ENCODE results near the gene TRIP10.
A peak's percentile ranks its signal among the peaks of the same experiment; 100 is the strongest.

Gene TRIP10

DNA sequence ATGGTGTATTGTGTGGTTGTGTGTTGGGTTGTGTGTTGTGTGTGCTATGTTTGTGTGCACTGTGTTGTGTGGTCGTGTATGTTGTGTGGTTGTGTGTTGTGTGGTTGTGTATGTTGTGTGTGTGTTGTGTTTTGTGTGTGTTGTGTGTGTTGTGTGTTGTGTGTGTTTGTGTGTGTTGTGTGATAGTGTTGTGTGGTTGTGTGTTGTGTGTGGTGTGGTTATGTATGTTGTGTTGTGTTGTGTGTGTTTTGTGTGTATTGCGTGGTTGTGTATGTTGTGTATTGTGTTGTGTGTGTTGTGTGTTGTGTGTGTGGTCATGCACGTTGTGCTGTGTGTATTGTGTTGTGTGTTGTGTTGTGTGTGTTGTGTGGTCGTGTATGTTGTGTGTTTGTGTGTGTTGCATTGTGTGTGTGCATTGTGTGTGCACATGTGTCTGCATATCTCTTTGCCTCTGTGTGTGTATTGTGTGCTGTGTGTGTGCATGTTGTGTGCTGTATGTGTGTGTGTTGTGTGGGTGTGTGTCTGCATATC is 22.0 kb upstream of the TRIP10 start:
- TF ChIP-seq POLR2A (IDR thresholded peaks at IDR 0.05; ENCODE audit: low read depth, low read length) (no peak), POU2F2 (IDR thresholded peaks at IDR 0.05; ENCODE audit: low read depth, low read length) (no peak), TAF1 (IDR thresholded peaks at IDR 0.05; ENCODE audit: low read depth, low read length) (no peak), SPI1 (IDR thresholded peaks at IDR 0.05; ENCODE audit: low read depth, low read length) (no peak), POLR2AphosphoS5 (IDR thresholded peaks at IDR 0.05; ENCODE audit: low read depth, low read length) (no peak), PAX5 (IDR thresholded peaks at IDR 0.05; ENCODE audit: insufficient read depth, low read length, severe bottlenecking) (no peak)
- no peak for DNase-seq (ENCODE audit: insufficient read length, low spot score)
- peak; percentile 98 for FAIRE-seq

DNA sequence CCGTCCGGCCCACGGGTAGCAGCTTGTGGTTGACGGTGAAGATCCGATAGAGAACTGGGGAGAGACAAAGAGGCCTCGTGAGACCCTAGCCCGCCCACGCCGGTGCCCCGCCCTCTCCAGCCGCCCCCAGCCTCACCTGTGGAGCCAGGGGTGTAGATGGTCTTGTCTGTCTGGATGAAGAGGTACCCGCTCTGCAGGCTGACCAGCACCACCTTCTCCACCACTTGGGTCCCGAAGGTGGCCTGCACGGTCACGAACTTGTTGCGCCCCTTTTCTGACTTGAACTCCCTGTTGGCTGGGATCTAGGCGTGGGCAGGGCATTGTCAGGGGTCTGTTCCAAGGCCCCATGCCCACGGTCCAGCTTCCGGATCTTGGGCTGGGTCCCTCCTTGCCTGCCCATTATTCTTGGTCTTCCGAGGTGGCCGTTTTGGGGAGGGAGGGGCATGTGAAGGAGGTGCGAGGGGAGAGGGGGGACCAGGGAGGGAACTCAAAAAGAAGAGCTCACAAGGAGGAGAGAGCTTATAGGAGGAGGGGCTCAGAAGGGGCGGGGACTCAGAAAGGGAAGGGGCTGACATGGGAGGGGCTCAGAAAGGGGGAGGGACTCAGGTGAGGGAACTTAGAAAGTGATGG is 21.3 kb upstream of the TRIP10 start:
- no peak for TF ChIP-seq PAX5 (IDR thresholded peaks at IDR 0.05; ENCODE audit: insufficient read depth, low read length, severe bottlenecking)
- DNase-seq (ENCODE audit: insufficient read length, low spot score), result no peak
- no peak for FAIRE-seq

DNA sequence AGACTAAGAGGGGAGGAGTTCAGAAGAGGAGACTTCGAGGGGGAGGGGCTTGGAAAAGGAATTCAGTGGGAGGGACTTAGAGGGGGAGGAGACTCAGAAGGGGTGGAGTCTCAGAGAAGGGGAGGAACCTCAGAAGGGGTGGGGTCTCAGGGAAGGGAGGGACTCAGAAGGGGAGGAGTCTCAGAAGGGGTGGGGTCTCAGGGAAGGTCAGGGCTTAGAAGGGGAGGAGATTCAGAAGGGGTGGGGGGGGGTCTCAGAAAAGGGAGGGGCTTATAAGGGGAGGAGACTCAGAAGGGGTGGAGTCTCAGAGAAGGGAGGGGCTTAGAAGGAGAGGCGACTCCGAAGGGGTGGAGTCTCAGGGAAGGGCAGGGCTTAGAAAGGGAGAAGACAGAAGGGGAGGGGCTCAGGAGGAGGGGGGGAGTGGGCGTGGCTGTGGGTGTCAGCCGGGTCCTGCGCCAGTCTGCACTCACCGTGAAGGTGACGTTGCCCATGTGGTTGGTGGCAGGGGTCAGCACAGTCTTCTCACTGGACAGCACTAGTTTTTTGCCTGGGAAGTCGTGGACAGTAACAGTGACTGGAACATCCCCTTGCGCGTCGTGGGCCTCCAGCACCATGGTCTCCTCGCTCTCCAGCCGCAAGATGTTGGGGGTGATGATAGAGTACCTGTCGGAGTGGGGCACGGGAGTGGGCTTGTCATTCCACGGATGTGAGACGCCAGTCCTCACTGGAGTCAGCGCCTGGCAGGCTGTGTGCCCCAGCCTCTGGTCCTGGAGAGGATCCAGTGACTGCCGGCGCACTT is 20.5 kb upstream of the TRIP10 start:
- no peak for FAIRE-seq
- TF ChIP-seq TAF1 (IDR thresholded peaks at IDR 0.05; ENCODE audit: low read depth, low read length) (no peak), PAX5 (IDR thresholded peaks at IDR 0.05; ENCODE audit: insufficient read depth, low read length, severe bottlenecking) (no peak), POU2F2 (IDR thresholded peaks at IDR 0.05; ENCODE audit: low read depth, low read length) (0 out of 2 replicates have a peak, but pooled peaks have one; percentile 22)
- DNase-seq (ENCODE audit: insufficient read length, low spot score), result no peak

DNA sequence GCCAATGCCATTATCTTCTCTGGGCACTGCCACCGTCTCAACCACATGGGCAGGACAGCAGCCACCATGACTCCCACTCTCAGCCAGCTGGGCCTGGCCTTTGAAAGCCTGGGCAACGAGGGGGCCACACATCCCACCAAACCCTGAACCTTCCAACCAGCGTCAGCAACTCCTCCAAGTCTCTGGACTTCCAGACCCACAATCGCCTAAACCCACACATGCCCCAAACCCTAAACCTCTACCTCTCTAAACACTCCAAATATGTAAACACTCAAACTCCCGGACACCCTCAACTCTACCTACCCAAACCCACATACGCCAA is 20.0 kb upstream of the TRIP10 start:
- DNase-seq (ENCODE audit: insufficient read length, low spot score), result no peak
- no peak for FAIRE-seq
- no peak for TF ChIP-seq SPI1 (IDR thresholded peaks at IDR 0.05; ENCODE audit: low read depth, low read length)
- no peak for TF ChIP-seq POLR2AphosphoS5 (IDR thresholded peaks at IDR 0.05; ENCODE audit: low read depth, low read length)
- no peak for TF ChIP-seq POU2F2 (IDR thresholded peaks at IDR 0.05; ENCODE audit: low read depth, low read length)

DNA sequence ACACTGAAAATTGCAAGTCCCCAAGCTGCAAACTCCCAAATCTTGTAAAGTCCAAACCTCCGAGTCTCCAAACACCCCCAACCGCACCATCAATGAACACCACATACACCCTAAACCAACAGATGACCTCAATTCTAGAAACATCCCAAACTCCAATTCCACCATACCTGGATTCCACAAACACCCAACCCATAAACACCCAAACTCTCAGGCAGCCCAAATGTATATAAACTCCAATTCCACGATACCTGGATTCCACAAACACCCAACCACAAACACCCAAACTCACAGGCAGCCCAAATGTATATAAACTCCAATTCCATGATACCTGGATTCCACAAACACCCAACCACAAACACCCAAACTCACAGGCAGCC is 19.5 kb upstream of the TRIP10 start:
- no peak for FAIRE-seq

DNA sequence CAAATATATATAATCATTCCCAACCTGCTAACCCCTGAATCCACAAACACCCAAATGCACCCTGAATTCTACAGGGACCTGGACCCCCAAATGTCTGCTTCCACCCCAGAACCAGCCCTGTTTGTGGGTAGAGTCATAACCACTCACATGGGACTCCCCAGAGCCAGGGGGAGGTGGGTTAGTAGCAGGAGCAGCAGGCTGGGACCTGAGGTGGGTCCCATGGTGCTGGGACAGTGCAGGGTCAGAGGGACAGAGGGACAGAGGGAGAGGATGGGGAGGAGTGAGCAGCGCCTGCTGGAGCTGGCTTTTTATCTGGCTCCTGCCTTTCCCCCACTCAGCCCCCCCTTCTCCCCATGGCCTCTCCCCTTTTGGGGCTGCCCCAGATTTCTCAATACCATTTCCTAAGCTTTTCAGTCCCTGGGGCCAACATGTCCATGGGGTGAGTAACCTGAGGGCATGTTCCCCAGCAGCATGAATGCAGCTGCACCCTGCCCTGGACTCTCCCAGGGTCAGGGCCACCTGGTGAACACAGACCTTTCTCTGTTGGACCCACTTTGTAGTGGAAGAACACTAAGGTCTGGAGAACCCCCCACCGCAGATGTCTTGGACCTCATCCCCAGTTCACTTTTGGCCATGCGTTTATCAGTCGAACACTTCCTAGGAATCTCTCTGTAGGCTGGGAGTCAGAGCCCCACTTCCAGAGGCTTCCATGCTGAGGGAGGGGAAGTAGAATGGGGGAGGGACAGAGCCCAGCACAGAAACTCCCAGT is 18.9 kb upstream of the TRIP10 start, which contains the start of gene C3:
TSS of gene C3 (minus strand) at position 282 of the 769 bp plus-strand sequence. CDS start at position 221, 61 bp downstream.
- TF ChIP-seq POU2F2 (IDR thresholded peaks at IDR 0.05; ENCODE audit: low read depth, low read length) (no peak), TAF1 (IDR thresholded peaks at IDR 0.05; ENCODE audit: low read depth, low read length) (no peak), POLR2A (IDR thresholded peaks at IDR 0.05; ENCODE audit: low read depth, low read length) (no peak), PAX5 (IDR thresholded peaks at IDR 0.05; ENCODE audit: insufficient read depth, low read length, severe bottlenecking) (no peak), POLR2AphosphoS5 (IDR thresholded peaks at IDR 0.05; ENCODE audit: low read depth, low read length) (no peak), SPI1 (IDR thresholded peaks at IDR 0.05; ENCODE audit: low read depth, low read length) (no peak)
- FAIRE-seq, result no peak
- DNase-seq (ENCODE audit: insufficient read length, low spot score), result no peak

More for the DNA sequence above, 19.5 kb upstream of the TRIP10 start:
- DNase-seq (ENCODE audit: insufficient read length, low spot score), result no peak
- no peak for TF ChIP-seq POU2F2 (IDR thresholded peaks at IDR 0.05; ENCODE audit: low read depth, low read length)
- no peak for TF ChIP-seq PAX5 (IDR thresholded peaks at IDR 0.05; ENCODE audit: insufficient read depth, low read length, severe bottlenecking)
- TF ChIP-seq POLR2A (IDR thresholded peaks at IDR 0.05; ENCODE audit: low read depth, low read length), result no peak
- no peak for TF ChIP-seq TAF1 (IDR thresholded peaks at IDR 0.05; ENCODE audit: low read depth, low read length)
- TF ChIP-seq SPI1 (IDR thresholded peaks at IDR 0.05; ENCODE audit: low read depth, low read length), result no peak
- TF ChIP-seq POLR2AphosphoS5 (IDR thresholded peaks at IDR 0.05; ENCODE audit: low read depth, low read length), result no peak

DNA sequence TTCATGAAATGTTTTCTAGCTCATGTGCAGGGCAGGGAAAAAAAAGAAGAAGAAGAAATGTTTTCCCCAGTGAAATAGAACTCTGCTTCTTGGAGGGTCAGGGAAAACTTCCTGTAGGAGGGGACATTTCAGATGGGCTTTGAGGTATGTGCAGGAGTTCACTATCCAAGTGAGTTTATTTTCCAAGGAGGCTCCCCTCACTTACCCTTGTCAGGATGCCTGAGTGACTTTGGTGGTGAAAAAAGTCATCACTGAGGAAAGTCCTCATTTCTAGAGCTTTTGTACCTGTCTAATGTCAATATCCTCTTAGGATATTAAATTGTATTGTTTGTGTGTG is 18.4 kb upstream of the TRIP10 start:
- no peak for DNase-seq (ENCODE audit: insufficient read length, low spot score)
- TF ChIP-seq POU2F2 (IDR thresholded peaks at IDR 0.05; ENCODE audit: low read depth, low read length) (no peak), PAX5 (IDR thresholded peaks at IDR 0.05; ENCODE audit: insufficient read depth, low read length, severe bottlenecking) (no peak), POLR2AphosphoS5 (IDR thresholded peaks at IDR 0.05; ENCODE audit: low read depth, low read length) (no peak), TAF1 (IDR thresholded peaks at IDR 0.05; ENCODE audit: low read depth, low read length) (no peak), POLR2A (IDR thresholded peaks at IDR 0.05; ENCODE audit: low read depth, low read length) (no peak), SPI1 (IDR thresholded peaks at IDR 0.05; ENCODE audit: low read depth, low read length) (no peak)
- FAIRE-seq, result no peak

DNA sequence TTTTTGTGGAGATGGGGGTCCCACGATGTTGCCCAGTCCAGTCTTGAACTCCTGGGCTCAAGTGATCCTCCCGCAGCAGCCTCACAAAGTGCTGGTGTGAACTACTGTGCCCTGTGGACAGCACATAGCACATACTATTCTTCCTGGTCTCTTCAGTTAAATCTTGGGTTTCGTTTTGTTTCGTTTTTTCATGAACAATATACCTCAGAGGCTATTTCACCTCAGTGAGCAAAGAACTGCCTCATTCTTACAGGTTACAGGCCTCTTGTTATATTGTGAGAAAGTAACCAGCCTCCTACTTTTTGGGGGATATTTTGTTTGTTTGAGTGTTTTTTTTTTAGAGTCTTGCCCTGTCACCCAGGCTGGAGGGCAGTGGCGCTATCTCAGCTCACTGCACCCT is 17.7 kb upstream of the TRIP10 start:
- DNase-seq (ENCODE audit: insufficient read length, low spot score) (no peak), FAIRE-seq (peak; percentile 76)
- TF ChIP-seq POLR2AphosphoS5 (IDR thresholded peaks at IDR 0.05; ENCODE audit: low read depth, low read length) (no peak), SPI1 (IDR thresholded peaks at IDR 0.05; ENCODE audit: low read depth, low read length) (peak; percentile 31; the same call in 1 of the 2 replicates)

DNA sequence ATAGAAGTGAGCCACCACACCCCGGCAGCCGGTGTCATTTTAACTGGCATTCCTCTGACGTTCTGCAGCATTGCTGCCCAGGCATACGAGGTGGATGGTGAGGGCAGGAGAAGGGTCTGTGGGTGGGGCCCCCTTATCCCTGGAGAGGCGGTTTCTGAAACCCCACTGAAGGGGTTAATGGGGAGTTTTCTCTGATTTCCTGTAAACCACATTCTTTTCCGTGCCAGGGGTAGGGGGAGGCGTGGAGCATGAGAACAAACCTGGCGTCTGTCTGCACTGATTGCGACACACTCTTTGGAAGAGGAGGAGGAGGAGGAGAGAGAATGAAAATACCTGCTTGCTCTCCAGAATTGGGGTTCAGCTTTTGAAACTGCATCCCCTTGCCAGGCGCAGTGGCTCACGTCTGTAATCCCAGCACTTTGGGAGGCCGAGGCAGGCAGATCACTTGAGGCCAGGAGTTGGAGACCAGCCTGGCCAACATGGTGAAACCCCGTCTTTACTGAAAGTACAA is 16.3 kb upstream of the TRIP10 start:
- FAIRE-seq, result no peak
- TF ChIP-seq TAF1 (IDR thresholded peaks at IDR 0.05; ENCODE audit: low read depth, low read length) (no peak), POLR2AphosphoS5 (IDR thresholded peaks at IDR 0.05; ENCODE audit: low read depth, low read length) (no peak), POU2F2 (IDR thresholded peaks at IDR 0.05; ENCODE audit: low read depth, low read length) (no peak), SPI1 (IDR thresholded peaks at IDR 0.05; ENCODE audit: low read depth, low read length) (no peak), PAX5 (IDR thresholded peaks at IDR 0.05; ENCODE audit: insufficient read depth, low read length, severe bottlenecking) (no peak), POLR2A (IDR thresholded peaks at IDR 0.05; ENCODE audit: low read depth, low read length) (no peak)
- no peak for DNase-seq (ENCODE audit: insufficient read length, low spot score)

Data from GM12891 (cell line).